GM12878 (cell line): ENCODE results near the gene TCF4. TPM values are rescaled to one million over a fixed set of nuclear protein-coding genes. Genes with fewer than 3 reads are reported as not detected.

ENCODE experiments used
- ATAC-seq: fragments of 200-7000 bp; cut with Tn5 transposase; 3 replicates; pipeline ENCODE4 v1.9.1; 2020; ENCODE audit warnings: mild to moderate bottlenecking, moderate library complexity
- BruUV-seq: library from RNA; stranded (reverse); fragments of 400-500 nt; replicated peaks from 2 replicates; lab custom pipeline; 2021; lab: Mats Ljungman, UMichigan
- CTCF ChIA-PET: fragments of 300-600 bp; sonication (Branson Sonifier 250); formaldehyde crosslinking; extraction: SDS; loops from one replicate; lab custom pipeline; 2021; ENCODE audit warnings: inconsistent platforms; lab: Yijun Ruan, JAX
- POLR2A ChIA-PET: fragments of 350-600 bp; formaldehyde crosslinking; extraction: SDS; loops from one replicate; lab custom pipeline; 2021; ENCODE audit warnings: inconsistent platforms; lab: Charles Lee
- RAD21 ChIA-PET: fragments of 300-600 bp; sonication (Branson Sonifier 250); formaldehyde crosslinking; loops from one replicate; lab custom pipeline; 2023; ENCODE audit warnings: antibody characterized with exemption; ENCODE audit not compliant: unreplicated experiment; lab: Charles Lee
- SMC1A ChIA-PET: fragments of 300-600 bp; sonication (Branson Sonifier 250); formaldehyde crosslinking; loops from one replicate; lab custom pipeline; 2023; ENCODE audit not compliant: unreplicated experiment, uncharacterized antibody; lab: Charles Lee
- DNase-seq: peaks from one replicate; pipeline ENCODE4 v3.0.0-alpha.2; 2011; ENCODE audit warnings: low read depth, low spot score
- FAIRE-seq: peaks from 3 replicates; lab custom pipeline; 2011; peaks lifted over from hg19 to GRCh38; lab: Jason Lieb, UNC
- H2AFZ ChIP-seq: 2 replicates; pipeline ENCODE4 v1.6.0; 2011; ENCODE audit warnings: low read depth, low read length, control low read depth; ENCODE audit not compliant: control insufficient read depth
- H3K27ac ChIP-seq: 2 replicates; pipeline ENCODE4 v1.5.1; 2011; ENCODE audit warnings: control low read depth; ENCODE audit not compliant: control insufficient read depth, insufficient read depth
- H3K27me3 ChIP-seq, 2 experiments: replicated peaks in 1 of 2; 2 replicates each; pipeline versions ENCODE4 v1.6.0 to v1.6.1; 2011; ENCODE audit warnings: low read length in 1 of 2; ENCODE audit not compliant: control insufficient read depth in 2 of 2, insufficient read depth in 2 of 2
- H3K36me3 ChIP-seq, 2 experiments: 2 replicates each; pipeline ENCODE4 v1.5.1; 2011; ENCODE audit warnings: low read length in 1 of 2; ENCODE audit not compliant: control insufficient read depth in 2 of 2, insufficient read depth in 2 of 2
- H3K4me1 ChIP-seq: 2 replicates; pipeline ENCODE4 v1.6.1; 2011; ENCODE audit warnings: mild to moderate bottlenecking, low read length, moderate library complexity, mixed read lengths; ENCODE audit not compliant: control insufficient read depth, insufficient read depth
- H3K4me2 ChIP-seq: 2 replicates; pipeline ENCODE4 v1.6.0; 2011; ENCODE audit warnings: control low read depth; ENCODE audit not compliant: control insufficient read depth, insufficient read depth
- H3K4me3 ChIP-seq: fragments of 200-600 bp; sonication (generic); 2 replicates; pipeline ENCODE4 v1.5.1; 2016
- H3K79me2 ChIP-seq: 2 replicates; pipeline ENCODE4 v1.6.0; 2011; ENCODE audit warnings: low read length; ENCODE audit not compliant: control insufficient read depth, insufficient read depth
- H3K9ac ChIP-seq: 2 replicates; pipeline ENCODE4 v1.8.0; 2011; ENCODE audit warnings: low read length, control low read depth, mixed read lengths; ENCODE audit not compliant: control insufficient read depth, insufficient read depth
- H3K9me3 ChIP-seq: replicated peaks from 3 replicates; pipeline ENCODE4 v1.5.1; 2011; ENCODE audit warnings: mild to moderate bottlenecking, low read length; ENCODE audit not compliant: control insufficient read depth, insufficient read depth
- H4K20me1 ChIP-seq: 2 replicates; pipeline ENCODE4 v1.6.0; 2011; ENCODE audit not compliant: control insufficient read depth, insufficient read depth
- BCLAF1 ChIP-seq: fragments of 450-650 bp; IDR thresholded peaks from 2 replicates; pipeline ENCODE4 v1.6.1; 2017; ENCODE audit warnings: antibody characterized with exemption, mild to moderate bottlenecking, moderate library complexity
- HCFC1 ChIP-seq: fragments of 150-350 bp; IDR thresholded peaks from 2 replicates; pipeline ENCODE4 v1.6.1; 2014; ENCODE audit warnings: low read length
- LARP7 ChIP-seq: fragments of 450-650 bp; IDR thresholded peaks from 2 replicates; pipeline ENCODE4 v1.6.1; 2017; ENCODE audit warnings: mild to moderate bottlenecking
- MTA2 ChIP-seq: fragments of 450-650 bp; IDR thresholded peaks from 2 replicates; pipeline ENCODE4 v1.6.1; 2016; ENCODE audit warnings: low read depth, mild to moderate bottlenecking, moderate library complexity
- MYB ChIP-seq: fragments of 150-350 bp; IDR thresholded peaks from 2 replicates; pipeline ENCODE4 v1.6.1; 2014; ENCODE audit warnings: mild to moderate bottlenecking, low read depth, low read length, borderline replicate concordance
- NFYB ChIP-seq: IDR thresholded peaks from 2 replicates; pipeline ENCODE4 v1.6.1; 2011; ENCODE audit warnings: low read depth, mild to moderate bottlenecking, low read length, improper control_type of control experiment, moderate library complexity; ENCODE audit not compliant: insufficient read depth
- NKRF ChIP-seq: fragments of 450-650 bp; conservative IDR thresholded peaks from 2 replicates; pipeline ENCODE4 v1.6.1; 2017; ENCODE audit warnings: mild to moderate bottlenecking, moderate library complexity
- NRF1 ChIP-seq: conservative IDR thresholded peaks from 2 replicates; pipeline ENCODE4 v1.6.1; 2011; ENCODE audit warnings: mild to moderate bottlenecking, low read depth, low read length, improper control_type of control experiment
- SREBF2 ChIP-seq: IDR thresholded peaks from 2 replicates; pipeline ENCODE4 v1.6.1; 2012; ENCODE audit warnings: mild to moderate bottlenecking, low read length
- STAT3 ChIP-seq: IDR thresholded peaks from 2 replicates; pipeline ENCODE4 v1.6.1; 2011; ENCODE audit warnings: low read depth, low read length, improper control_type of control experiment
- YBX1 ChIP-seq: fragments of 450-650 bp; IDR thresholded peaks from 2 replicates; pipeline ENCODE4 v1.6.1; 2016; ENCODE audit warnings: antibody characterized with exemption
- ZBTB4 ChIP-seq: fragments of 450-650 bp; formaldehyde crosslinking; IDR thresholded peaks from 2 replicates; pipeline ENCODE4 v1.4.0; 2022; ENCODE audit warnings: mild to moderate bottlenecking, moderate library complexity
- ZSCAN29 ChIP-seq: fragments of 450-650 bp; IDR thresholded peaks from 2 replicates; pipeline ENCODE4 v1.6.1; 2017; ENCODE audit warnings: mild to moderate bottlenecking, moderate library complexity
- WGBS: methylation state at CpG from one replicate; pipeline ENCODE4 v1.1.6; 2016; ENCODE audit warnings: low lambda C conversion rate; ENCODE audit not compliant: insufficient replicate concordance, insufficient coverage; ENCODE audit errors: missing lambda C conversion rate; 5-methylcytosine and 5-hydroxymethylcytosine counted together
- in situ Hi-C: fragments of 300-500 bp; cut with MboI; formaldehyde crosslinking; loops from 9 replicates; pipeline ENCODE4 v1.14.3; 2018; ENCODE audit warnings: mixed read lengths
- intact Hi-C: fragments of 100-400 bp; cut with micrococcal nuclease; formaldehyde crosslinking; loops from one replicate; pipeline ENCODE4 v1.14.2; 2022; ENCODE audit not compliant: unreplicated experiment
- polyA plus RNA-seq, 11 experiments: library from polyadenylated mRNA; depleted of rRNA in 4 of 11; unstranded in 6 of 11; stranded (reverse) in 5 of 11; fragments of >200 nt; fragmentation: Nextera tagmentation in 4 of 11; fragmentation: Illumina TruSeq in 1 of 11; extraction: Ambion mirVana in 4 of 11; extraction: Trizol in 1 of 11; gene quantifications; 1 replicate in 1 of 11; 2 replicates in 10 of 11; pipeline versions ENCODE4 v1.2.1 to v1.2.3, GENCODE V29; 2011 to 2016; ENCODE audit warnings: inconsistent platforms in 2 of 11, missing spikeins in 2 of 11, low read depth in 1 of 11
- total RNA-seq, 4 experiments: library from RNA; depleted of rRNA in 3 of 4; stranded (reverse); fragments of >200 nt in 3 of 4; fragmentation: Illumina TruSeq in 1 of 4; extraction: Trizol in 1 of 4; gene quantifications; 2 replicates each; pipeline versions ENCODE4 v1.2.1 to v1.2.3, GENCODE V29; 2013 to 2021

TCF4 gene
- total and polyA plus RNA-seq, 10 of the 15 experiments (the other 5 are each of a cell fraction or from before 2014, with no cell fraction given) = 15.2 to 94.0 (median 31.5) TPM

GRCh38 chr18:55439056-55439455 lies 148.9 kb downstream of the TCF4 start:
- Histone ChIP-seq H2AFZ (no peak overlapping the region), H3K4me2 (no peak overlapping the region), H3K4me3 (no peak overlapping the region), H3K36me3 (no peaks in the 10 kb centered on the region), H3K9ac (no peak overlapping the region), H4K20me1 (no peaks in the 10 kb centered on the region), H3K79me2 (no peaks in the 10 kb centered on the region), H3K27ac (no peak overlapping the region), H3K4me1 (no peaks in the 10 kb centered on the region), H3K9me3 (no peaks in the 10 kb centered on the region), H3K27me3 (peaks cover 0 to 1% of the 10 kb centered on the region in 2 experiments; a peak in 1 of 4 replicates)
- DNase-seq = no peak
- no TSS peak for BruUV-seq
- intact Hi-C loops (no loop called here), in situ Hi-C loops (no loop called here)
- TF ChIP-seq NKRF = no peak
- TF ChIP-seq STAT3 = no peak
- TF ChIP-seq SREBF2 = no peak
- TF ChIP-seq BCLAF1 = no peak
- TF ChIP-seq LARP7 = no peak
- TF ChIP-seq YBX1 = no peak
- no peak for TF ChIP-seq ZSCAN29
- TF ChIP-seq MTA2 = no peak
- no peak for TF ChIP-seq ZBTB4 (CRISPR knock-in tag)
- TF ChIP-seq MYB = no peak
- TF ChIP-seq NRF1 = no peak
- TF ChIP-seq NFYB = no peak
- no peak for TF ChIP-seq HCFC1
- WGBS = 4% methylated on average over 3 of the region's 3 CpGs
- ChIA-PET SMC1A (interaction anchor here (1.3 to 1.4 kb wide), 2 partner anchors 14 to 20 kb away, joined by 3 to 4 read pairs; no protein-coding TSS in a partner anchor), CTCF (no interaction called here), POLR2A (no interaction called here), RAD21 (no interaction called here)
- no peak for FAIRE-seq
- no peak for ATAC-seq
